OCI-LY1 (cell line): Measurements from ENCODE around the gene IFT57.

Source experiments
- CTCF ChIP-seq: fragments of 200-600 bp; sonication (generic), shearing (Covaris generic); IDR thresholded peaks from 2 replicates; pipeline ENCODE4 v1.5.1; 2017; ENCODE audit warnings: mild to moderate bottlenecking, antibody characterized with exemption, low read length, moderate library complexity, mixed read lengths
- EZH2 ChIP-seq: fragments of 200-600 bp; sonication (generic), shearing (Covaris generic); IDR thresholded peaks from 2 replicates; pipeline ENCODE4 v1.8.0; 2017; ENCODE audit warnings: borderline replicate concordance, mixed run types, mild to moderate bottlenecking, antibody characterized with exemption, low read length, moderate library complexity, mixed read lengths

DNA sequence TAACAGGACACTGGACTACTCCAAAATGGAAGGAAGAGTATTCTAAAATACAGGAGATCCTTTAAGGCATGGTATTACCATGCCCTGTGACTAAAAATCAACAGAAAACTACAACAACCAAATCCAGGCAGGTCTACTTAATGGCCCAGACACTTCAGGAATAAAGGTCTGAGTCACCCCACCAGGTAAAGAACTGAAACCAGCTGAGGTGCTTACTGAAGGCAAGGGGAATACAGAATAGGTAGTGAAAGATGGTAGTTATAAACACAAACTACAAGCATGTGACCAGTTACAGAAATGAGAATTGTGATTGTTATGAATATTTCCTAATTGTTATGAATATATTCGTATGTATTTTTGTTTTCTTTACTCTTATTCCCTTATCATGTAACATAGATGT is 13.4 kb downstream of the IFT57 start:
- no peak for TF ChIP-seq CTCF
- no peak for TF ChIP-seq EZH2
